HG02938 (cell line): ENCODE data around the gene CAPZB.

Experiments
- ATAC-seq: cut with Tn5 transposase; IDR thresholded peaks from one replicate; pipeline ENCODE4 v1.9.1; 2021; ENCODE audit warnings: mild to moderate bottlenecking, moderate library complexity; ENCODE audit not compliant: unreplicated experiment

Gene CAPZB

GRCh38 chr1:19469004-19469403 lies 16.3 kb downstream of the CAPZB start:
- no peak for ATAC-seq

DNA sequence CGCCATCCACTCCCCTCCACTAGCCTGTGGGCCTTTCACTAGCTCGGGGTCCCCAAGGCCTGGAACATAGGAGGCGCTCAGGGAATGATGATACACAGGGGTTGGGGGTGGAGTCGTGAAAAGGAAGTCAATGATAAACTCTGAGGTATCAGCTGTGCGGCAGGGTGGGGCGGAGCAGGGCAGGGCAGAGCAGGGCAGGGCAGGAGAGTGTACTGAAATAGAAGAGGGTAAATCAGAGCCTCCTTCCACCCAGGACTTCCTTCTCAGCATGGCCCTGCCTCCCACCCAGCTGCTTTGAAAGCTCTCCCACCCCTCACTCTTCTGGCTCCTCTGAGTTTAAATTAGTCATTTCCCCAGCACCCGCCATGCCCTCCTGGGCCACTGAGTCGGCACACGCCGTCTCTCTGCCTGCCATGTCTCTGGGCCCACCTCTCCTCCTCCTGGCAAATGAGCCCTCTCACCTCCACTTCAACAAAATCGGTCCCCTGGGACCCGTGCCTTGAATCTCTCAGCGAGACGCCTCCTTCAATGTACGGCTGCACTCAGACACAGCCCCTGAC lies 16.9 kb downstream of the CAPZB start:
- peak; percentile 60 for ATAC-seq

DNA sequence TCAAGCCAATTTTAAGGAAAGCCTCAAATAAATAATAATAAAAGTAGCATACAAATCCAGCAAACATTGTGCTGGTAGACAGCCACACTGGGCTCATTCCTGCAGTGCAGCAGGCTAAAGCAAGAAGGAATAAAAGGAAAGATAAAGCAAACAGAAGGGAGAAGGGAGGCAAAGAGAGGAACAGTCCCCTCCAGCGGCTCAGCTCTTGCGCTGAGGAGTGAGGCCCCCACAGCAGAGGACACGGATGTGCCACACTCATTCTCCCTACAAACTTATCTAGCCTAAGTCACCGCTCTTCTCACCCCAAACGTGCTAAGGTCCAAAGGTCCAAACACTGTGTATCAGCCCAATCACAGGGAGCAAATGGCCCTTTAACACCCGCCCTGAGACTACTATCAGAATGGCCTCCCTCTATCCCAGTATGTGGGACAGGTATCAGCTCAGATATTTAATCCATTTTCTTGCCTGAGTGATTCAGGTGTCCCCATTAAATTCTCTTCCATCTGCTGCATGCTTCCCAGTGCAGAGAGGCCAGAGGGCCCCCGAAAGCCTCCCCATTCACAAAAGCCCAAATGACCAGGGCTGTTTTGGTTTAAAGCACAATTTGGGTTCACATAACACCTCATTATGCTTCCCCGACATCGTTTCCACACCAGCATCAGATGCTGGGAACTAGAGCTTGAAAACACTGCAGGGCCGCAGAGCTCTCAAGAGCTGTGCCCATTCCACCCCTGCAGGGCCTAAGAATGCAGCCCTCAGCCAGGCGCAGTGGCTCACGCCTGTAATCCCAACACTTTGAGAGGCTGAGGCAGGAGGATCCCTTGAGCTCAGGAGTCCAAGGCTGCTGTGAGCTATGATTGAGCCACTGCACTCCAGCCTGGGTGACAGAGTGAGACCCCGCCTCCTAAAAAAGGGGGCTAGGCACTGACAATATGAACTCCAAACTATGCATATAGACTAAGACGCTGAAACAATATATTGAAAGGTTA lies 17.8 kb downstream of the CAPZB start:
- ATAC-seq: no peak

DNA sequence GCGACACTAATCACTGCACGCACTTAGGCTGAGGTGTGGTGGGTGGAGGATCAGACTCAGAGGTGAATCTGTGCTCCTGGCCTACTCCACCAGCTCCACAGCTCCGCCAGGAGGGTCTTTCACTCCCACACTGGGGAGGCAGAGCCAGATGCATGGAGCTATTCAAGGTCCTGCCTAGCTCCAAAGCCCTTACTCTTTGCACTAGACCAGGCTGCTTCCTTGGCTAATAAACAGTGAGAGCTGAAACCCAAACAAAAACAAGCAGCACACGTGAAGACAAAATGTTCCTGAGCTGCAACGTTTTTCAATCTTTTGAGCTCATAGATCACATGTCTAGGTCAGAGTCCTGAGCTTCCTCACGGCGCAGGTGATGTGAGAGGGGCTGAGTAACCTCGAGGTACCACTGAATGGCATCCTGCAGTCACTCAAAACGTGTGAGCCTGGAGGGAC lies 19.2 kb downstream of the CAPZB start:
- no peak for ATAC-seq

GRCh38 chr1:19465650-19466049 lies 19.7 kb downstream of the CAPZB start:
- no peak for ATAC-seq

- no peak for ATAC-seq
Observed at GRCh38 chr1:19465123-19465522, 20.2 kb downstream of the CAPZB start.

- no peak for ATAC-seq
Observed at GRCh38 chr1:19464696-19465095, 20.6 kb downstream of the CAPZB start.

DNA sequence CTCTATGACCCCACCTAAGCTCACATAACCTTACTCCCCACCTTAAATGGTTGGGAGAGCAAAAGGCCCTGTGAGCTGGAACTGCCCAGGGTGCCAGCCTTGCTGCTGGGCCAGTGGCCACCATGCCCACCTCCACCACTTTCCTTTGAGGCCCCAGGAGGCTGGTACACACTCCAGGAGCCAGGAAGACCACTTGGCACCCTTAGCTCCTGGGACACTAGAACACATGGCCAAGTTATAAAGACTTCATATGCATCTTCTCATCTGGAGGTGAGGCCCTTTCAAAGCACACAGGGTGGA lies 21.9 kb downstream of the CAPZB start:
- ATAC-seq: no peak

- ATAC-seq: peak; percentile 57
Observed at GRCh38 chr1:19462781-19463503, 22.4 kb downstream of the CAPZB start.

- no peak for ATAC-seq
Observed at GRCh38 chr1:19461220-19461554, 24.2 kb downstream of the CAPZB start.

DNA sequence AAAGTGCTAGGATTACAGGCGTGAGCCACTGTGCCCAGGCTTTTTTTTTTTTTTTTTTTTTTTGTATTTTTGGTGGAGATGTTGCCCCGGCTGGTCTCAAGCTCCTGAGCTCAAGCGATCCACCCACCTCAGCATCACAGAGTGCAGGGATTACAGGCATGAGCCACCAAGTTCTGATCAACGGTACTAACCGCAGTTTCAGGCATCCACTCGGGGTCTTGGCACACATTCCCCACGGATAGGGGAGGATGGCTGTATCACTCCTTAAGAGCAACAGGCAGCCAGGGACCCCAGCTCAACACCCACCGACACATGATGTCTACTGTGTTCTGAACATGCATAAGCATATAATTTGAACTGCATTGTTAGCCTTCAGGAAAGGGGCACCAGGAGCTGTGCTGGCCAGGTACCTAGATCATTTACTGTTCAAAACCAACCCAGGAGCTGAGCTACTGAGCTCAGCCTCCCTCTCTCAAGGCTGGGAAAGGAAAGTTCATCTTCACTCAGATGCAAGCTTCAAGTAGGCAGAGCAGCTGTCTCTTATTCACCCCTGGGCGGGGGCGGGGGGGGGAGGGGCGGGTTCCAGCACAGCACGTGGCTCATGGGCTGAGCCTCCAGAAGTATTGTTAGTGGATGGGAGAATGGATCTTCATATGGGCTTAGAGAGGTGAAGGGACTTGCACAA lies 24.7 kb downstream of the CAPZB start:
- no peak for ATAC-seq

GRCh38 chr1:19458815-19459417 lies 26.4 kb downstream of the CAPZB start:
- ATAC-seq: no peak

DNA sequence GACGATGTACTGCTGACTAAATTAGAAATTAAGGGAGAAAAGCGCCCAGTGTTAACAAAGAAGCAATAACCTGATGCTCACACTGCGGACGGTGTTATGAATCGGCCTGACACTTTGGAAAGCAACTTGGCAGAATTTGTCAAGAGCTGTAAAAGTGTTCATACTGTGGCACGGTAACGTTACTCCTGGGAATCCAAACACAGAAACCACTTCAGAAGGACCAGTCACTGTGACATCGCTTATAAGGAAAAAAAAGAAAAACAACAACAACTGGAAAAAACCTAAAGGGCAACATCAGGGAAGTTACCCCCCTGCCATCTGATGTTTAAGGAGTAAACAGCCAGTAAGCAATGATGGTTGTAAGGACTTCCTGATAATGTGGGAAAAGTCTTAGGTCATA lies 27.7 kb downstream of the CAPZB start:
- ATAC-seq: no peak

DNA sequence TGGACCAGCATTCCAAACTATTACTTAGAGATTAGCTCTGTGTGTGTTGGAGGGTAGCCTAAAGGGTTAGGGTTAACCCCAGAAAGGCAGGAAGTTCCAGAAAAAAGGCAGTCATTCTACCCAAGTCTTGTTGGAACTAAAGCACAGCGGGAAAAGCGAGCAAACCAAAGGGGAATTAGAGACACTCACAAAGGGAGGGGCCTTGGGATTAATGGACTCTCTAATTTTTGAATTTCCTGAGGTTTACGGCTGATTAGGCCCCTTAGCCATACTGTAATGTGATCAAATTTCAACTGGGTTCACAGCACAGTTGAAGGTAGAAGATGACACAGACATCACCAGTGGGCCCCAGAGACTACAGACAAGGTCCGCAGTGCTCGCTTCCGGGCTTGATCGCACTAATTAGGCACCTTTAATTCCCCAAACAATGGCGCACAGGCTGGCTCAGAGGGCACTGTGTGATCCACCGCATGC lies 28.3 kb downstream of the CAPZB start:
- no peak for ATAC-seq

- no peak for ATAC-seq
Observed at GRCh38 chr1:19455353-19455752, 30.0 kb downstream of the CAPZB start.

DNA sequence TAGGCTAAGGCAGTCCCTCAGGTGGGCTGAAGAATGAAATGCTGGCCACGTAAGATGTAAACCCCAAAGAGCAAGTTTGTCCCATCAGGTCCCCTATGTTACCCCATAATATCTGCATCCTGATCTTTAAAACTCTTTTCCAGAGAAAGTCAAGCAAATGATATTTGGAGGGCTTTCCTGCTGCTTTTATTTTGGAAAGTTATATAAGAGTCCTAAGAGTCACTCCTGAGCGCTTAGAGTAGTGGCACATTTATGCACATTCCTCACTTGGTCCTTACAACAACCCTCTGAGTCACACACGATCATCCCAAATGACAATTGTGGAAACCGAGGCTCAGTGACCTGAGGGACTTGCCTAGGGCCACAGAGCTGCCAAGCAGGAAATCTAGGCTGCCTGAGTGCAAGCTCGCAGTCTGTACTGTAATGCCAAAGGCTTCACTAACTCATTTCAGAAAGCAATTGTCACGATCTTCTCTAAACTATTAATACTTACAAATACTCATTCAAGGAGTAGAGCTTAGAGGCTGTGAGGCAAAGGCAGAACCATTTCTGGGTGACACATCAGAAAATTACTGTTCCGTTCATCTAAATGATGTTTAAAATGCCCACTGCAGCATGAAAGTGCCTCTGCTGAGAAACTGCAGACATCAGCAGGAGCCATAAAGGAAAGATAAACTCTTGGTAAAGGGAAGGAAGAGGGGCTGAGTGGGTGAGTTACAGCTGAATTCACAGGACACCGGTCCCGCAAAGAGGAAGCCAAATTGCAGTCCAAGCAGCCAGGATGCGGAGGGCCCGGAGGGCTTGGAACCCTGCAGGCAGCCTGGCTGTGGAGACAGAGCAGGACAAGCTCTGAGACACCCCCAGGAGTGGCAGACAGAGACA lies 30.8 kb downstream of the CAPZB start:
- ATAC-seq: no peak

GRCh38 chr1:19453741-19454201 lies 31.6 kb downstream of the CAPZB start:
- ATAC-seq: no peak

- no peak for ATAC-seq
Observed at GRCh38 chr1:19452221-19452663, 33.1 kb downstream of the CAPZB start.

DNA sequence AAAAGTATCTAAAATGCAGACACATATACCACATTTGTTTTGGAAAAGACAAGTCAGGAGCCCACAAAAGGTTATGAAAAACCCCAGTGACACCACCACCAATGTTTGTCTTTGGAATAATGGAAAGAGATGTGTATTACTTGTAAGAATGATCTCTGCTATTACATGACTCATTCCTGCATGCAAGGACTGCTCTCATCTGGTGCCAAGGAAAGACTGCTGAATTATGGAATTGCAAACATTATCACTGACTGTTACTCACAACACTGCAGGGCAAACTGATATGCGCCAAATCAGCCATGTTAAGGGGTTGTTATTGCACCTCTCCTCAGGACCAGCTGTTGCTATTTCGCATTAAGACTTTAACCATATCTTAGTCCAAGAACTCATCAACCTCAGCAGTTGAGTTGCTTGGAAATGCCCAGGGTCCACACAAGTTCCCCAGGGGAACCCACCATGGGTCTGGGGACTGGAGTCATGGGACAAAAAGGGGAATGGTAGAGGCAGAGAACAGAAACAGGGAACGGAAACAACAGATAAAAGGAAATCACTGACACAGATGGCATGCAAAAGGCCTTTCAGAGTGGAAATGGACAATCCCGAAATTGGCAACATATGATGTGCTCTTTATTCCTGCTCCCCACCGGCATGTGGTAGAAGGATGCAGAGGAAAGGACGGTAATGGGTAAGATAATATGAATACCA lies 34.4 kb downstream of the CAPZB start:
- no peak for ATAC-seq
